Measurements from ENCODE around the gene PITRM1.
"Not testable (repeated sequence)": the region's sequence is repeated elsewhere in the genome, so short reads cannot be mapped to it uniquely, and the experiment has no call there.

PITRM1 gene

DNA sequence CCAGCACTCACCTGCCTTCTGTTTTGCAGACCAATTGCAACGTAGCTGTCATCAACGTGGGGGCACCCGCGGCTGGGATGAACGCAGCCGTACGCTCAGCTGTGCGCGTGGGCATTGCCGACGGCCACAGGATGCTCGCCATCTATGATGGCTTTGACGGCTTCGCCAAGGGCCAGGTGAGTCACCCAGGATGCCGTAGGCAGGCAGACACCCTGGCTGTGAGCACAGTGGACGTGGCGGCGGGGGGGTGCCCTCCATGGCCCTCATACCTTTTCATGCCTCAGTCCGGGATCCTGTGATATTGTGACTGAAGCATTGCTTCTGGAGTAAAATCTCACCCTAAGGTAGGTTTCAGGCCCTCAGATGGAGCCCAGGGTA is 59.2 kb downstream of the PITRM1 start:
- Histone ChIP-seq H3K4me1 (ENCODE audit: control insufficient read depth, insufficient read depth, low read length, poor library complexity, severe bottlenecking) (no peaks in the 10 kb centered on the region), H3K27ac (ENCODE audit: insufficient read depth, low read length, poor library complexity, severe bottlenecking) (no peak overlapping the region), H3K36me3 (ENCODE audit: control insufficient read depth, insufficient read depth, low read length) (peaks cover 68% of the 10 kb centered on the region), H3K9me3 (ENCODE audit: control insufficient read depth, low read length) (no peaks in the 10 kb centered on the region), H3K27me3 (replicated peaks; ENCODE audit: control insufficient read depth, insufficient read depth, low read length, poor library complexity, severe bottlenecking) (no peaks in the 10 kb centered on the region), H3K4me3 (ENCODE audit: insufficient read depth, low read depth, low read length, poor library complexity, severe bottlenecking) (no peak overlapping the region)
- DNase-seq = no peak

DNA sequence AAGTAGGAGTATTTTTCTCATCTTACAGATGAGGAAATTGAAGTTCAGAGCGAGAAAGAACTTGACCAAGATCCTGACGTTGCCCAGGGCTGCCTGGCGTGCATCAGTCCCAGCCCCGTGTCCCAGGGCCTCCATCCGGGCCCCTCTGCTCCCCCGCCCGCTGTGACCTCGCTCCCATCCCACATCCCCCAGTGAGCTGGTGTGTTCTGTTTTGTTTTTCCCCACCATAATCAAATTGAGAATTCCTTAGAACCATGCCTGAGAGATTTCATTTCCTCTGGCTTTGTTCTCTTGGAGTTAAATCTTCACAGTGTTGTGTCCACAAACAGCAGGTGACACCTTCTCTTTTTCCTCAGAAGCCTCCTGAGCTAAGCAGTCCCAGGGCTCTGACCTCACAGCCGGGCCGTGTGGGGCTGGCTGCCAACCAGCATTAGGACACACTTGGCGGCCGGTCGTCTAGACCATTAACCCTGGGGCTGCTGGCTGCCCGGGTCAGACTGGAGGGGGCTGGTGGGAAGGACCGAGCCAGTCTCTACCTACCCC is 60.9 kb downstream of the PITRM1 start:
- no peaks in the 10 kb centered on the region for H3K4me1 ChIP-seq (ENCODE audit: control insufficient read depth, insufficient read depth, low read length, poor library complexity, severe bottlenecking)
- peaks cover 67% of the 10 kb centered on the region for H3K36me3 ChIP-seq (ENCODE audit: control insufficient read depth, insufficient read depth, low read length)
- no peak for DNase-seq
- no peaks in the 10 kb centered on the region for H3K27me3 ChIP-seq (replicated peaks; ENCODE audit: control insufficient read depth, insufficient read depth, low read length, poor library complexity, severe bottlenecking)
- no peak overlapping the region for H3K4me3 ChIP-seq (ENCODE audit: insufficient read depth, low read depth, low read length, poor library complexity, severe bottlenecking)
- H3K9me3 ChIP-seq (ENCODE audit: control insufficient read depth, low read length) = no peaks in the 10 kb centered on the region
- no peak overlapping the region for H3K27ac ChIP-seq (ENCODE audit: insufficient read depth, low read length, poor library complexity, severe bottlenecking)

DNA sequence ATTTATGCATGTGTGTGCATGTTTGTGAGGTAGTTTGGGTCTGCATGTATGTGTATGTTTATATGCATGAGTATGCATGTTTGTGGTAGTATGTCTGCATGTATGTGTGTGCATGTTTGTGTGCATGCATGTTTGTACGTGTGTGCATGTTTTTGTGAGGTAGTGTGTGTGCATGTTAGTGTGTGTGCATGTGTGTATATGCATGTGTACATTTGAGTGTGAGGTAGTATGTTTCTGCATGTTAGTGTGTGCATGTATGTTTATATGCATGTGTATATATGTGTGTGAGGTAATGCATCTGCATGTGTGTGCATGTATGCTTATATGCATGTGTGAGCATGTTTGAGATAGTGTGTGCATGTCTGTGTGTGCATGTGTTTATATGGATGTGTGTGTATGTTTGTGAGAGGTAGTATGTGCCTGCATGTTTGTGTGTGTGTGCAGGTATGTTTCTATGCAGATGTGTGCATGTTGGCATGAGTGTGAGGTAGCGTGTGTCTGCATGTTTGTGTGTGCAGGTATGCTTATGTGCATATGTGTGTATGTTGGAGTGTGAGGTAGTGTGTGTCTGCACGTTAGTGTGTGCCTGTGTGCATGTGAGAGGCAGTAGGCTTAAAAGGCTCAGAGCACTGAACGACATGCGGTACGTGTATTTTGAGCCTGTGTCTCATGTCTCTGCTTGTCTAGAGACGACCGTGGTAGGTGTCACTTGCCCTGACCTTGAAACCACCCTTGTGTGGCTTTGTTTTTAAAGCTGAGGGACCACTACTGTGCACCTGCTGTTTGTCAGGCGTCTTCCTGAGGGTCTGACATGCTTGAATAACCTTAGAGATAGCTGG is 61.6 kb downstream of the PITRM1 start:
- no peaks in the 10 kb centered on the region for H3K27me3 ChIP-seq (replicated peaks; ENCODE audit: control insufficient read depth, insufficient read depth, low read length, poor library complexity, severe bottlenecking)
- DNase-seq = no peak
- no peak overlapping the region for H3K4me3 ChIP-seq (ENCODE audit: insufficient read depth, low read depth, low read length, poor library complexity, severe bottlenecking)
- H3K27ac ChIP-seq (ENCODE audit: insufficient read depth, low read length, poor library complexity, severe bottlenecking) = no peak overlapping the region
- peaks cover 64% of the 10 kb centered on the region for H3K36me3 ChIP-seq (ENCODE audit: control insufficient read depth, insufficient read depth, low read length)
- H3K9me3 ChIP-seq (ENCODE audit: control insufficient read depth, low read length) = no peaks in the 10 kb centered on the region
- H3K4me1 ChIP-seq (ENCODE audit: control insufficient read depth, insufficient read depth, low read length, poor library complexity, severe bottlenecking) = no peaks in the 10 kb centered on the region

DNA sequence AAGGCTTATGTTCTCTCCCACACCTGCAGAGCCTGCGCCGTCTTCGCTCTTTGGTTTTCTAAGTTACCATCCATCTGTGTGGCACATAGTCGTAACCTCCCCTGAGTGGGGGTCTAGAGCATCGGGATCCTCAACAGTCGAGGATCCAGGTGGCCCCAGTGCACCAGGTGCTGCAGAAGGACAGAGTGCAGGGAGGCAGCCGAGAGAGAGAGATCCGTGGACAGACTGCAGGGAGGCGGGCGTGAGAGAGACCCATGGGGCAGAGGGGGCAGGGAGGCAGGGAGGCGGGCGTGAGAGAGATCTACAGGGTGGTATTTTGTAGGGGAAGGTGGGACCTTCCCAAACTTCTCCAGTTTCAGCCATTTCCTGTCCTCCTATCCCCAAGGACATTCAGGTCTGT is 62.9 kb downstream of the PITRM1 start:
- no peak for DNase-seq
- Histone ChIP-seq H3K4me3 (ENCODE audit: insufficient read depth, low read depth, low read length, poor library complexity, severe bottlenecking) (no peak overlapping the region), H3K9me3 (ENCODE audit: control insufficient read depth, low read length) (no peaks in the 10 kb centered on the region), H3K27ac (ENCODE audit: insufficient read depth, low read length, poor library complexity, severe bottlenecking) (no peak overlapping the region), H3K36me3 (ENCODE audit: control insufficient read depth, insufficient read depth, low read length) (peaks cover 73% of the 10 kb centered on the region), H3K27me3 (replicated peaks; ENCODE audit: control insufficient read depth, insufficient read depth, low read length, poor library complexity, severe bottlenecking) (no peaks in the 10 kb centered on the region), H3K4me1 (ENCODE audit: control insufficient read depth, insufficient read depth, low read length, poor library complexity, severe bottlenecking) (no peaks in the 10 kb centered on the region)

DNA sequence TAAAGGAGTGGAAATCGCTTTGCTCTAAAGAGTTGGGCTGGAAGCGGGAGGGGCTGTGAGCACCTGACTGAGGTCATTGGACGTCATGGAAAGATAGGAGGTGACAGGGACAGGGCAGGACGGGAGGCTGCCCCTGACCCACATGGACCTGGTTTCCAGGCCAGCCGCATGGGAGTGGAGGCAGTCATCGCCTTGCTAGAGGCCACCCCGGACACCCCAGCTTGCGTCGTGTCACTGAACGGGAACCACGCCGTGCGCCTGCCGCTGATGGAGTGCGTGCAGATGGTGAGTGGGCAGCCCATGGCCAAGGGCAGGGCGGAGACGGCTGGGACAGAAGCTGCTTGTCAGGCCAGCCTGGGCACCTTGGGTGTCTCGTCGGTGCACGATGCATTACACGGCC is 63.4 kb downstream of the PITRM1 start:
- no peak for DNase-seq
- no peak overlapping the region for H3K27ac ChIP-seq (ENCODE audit: insufficient read depth, low read length, poor library complexity, severe bottlenecking)

DNA sequence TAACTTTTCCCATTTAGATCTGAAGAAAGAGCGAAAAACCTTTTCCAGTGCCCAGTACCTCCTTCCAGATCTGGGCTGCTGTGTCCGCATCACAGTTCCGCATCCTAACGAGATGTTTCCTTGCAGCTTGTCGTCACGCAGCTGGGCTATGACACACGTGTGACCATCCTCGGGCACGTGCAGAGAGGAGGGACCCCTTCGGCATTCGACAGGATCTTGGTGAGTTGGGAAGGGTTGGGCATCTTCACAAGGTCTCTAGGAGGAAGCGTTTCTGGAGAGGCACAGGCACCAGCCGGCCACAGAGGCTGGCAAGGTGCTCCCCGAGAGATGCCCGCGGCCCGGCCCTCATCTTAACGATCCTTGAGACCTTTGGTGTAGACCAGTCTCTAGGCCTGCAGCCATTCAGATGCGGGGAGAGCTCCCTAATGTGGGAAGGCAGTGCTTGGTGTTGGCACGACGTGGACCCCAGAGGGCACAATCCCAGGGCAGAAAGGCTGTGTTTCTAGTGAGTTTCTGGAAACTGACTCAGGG is 63.9 kb downstream of the PITRM1 start:
- H3K27me3 ChIP-seq (replicated peaks; ENCODE audit: control insufficient read depth, insufficient read depth, low read length, poor library complexity, severe bottlenecking) = no peaks in the 10 kb centered on the region
- H3K4me3 ChIP-seq (ENCODE audit: insufficient read depth, low read depth, low read length, poor library complexity, severe bottlenecking) = no peak overlapping the region
- no peak overlapping the region for H3K27ac ChIP-seq (ENCODE audit: insufficient read depth, low read length, poor library complexity, severe bottlenecking)
- DNase-seq = no peak
- H3K9me3 ChIP-seq (ENCODE audit: control insufficient read depth, low read length) = no peaks in the 10 kb centered on the region
- H3K4me1 ChIP-seq (ENCODE audit: control insufficient read depth, insufficient read depth, low read length, poor library complexity, severe bottlenecking) = no peaks in the 10 kb centered on the region
- peaks cover 77% of the 10 kb centered on the region for H3K36me3 ChIP-seq (ENCODE audit: control insufficient read depth, insufficient read depth, low read length)

More for the DNA sequence above, 63.4 kb downstream of the PITRM1 start:
- Histone ChIP-seq H3K36me3 (ENCODE audit: control insufficient read depth, insufficient read depth, low read length) (peaks cover 74% of the 10 kb centered on the region), H3K4me1 (ENCODE audit: control insufficient read depth, insufficient read depth, low read length, poor library complexity, severe bottlenecking) (no peaks in the 10 kb centered on the region), H3K4me3 (ENCODE audit: insufficient read depth, low read depth, low read length, poor library complexity, severe bottlenecking) (no peak overlapping the region), H3K27me3 (replicated peaks; ENCODE audit: control insufficient read depth, insufficient read depth, low read length, poor library complexity, severe bottlenecking) (no peaks in the 10 kb centered on the region), H3K9me3 (ENCODE audit: control insufficient read depth, low read length) (no peaks in the 10 kb centered on the region)

DNA sequence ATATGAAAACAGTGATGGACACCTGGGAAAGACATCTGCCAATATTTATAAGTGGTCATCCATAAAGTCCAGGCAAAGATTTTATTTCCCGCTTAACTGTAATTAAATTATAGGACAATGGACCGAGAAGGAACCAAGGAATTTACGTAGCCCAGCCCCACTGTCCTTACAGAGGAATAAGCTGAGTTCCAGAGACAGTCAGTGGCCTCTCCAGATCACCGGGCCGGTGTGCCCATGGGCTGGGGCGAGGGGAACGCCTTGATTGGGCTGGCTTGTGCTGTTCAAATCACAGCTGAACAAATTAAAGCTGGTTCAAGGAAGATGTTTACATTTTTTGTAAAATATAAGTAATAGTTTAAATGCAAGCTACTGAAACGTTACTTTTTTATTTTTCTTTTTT is 64.5 kb downstream of the PITRM1 start:
- no peaks in the 10 kb centered on the region for H3K9me3 ChIP-seq (ENCODE audit: control insufficient read depth, low read length)
- DNase-seq = no peak
- H3K36me3 ChIP-seq (ENCODE audit: control insufficient read depth, insufficient read depth, low read length) = peaks cover 77% of the 10 kb centered on the region
- no peak overlapping the region for H3K4me3 ChIP-seq (ENCODE audit: insufficient read depth, low read depth, low read length, poor library complexity, severe bottlenecking)
- H3K27ac ChIP-seq (ENCODE audit: insufficient read depth, low read length, poor library complexity, severe bottlenecking) = no peak overlapping the region
- H3K27me3 ChIP-seq (replicated peaks; ENCODE audit: control insufficient read depth, insufficient read depth, low read length, poor library complexity, severe bottlenecking) = no peaks in the 10 kb centered on the region
- no peaks in the 10 kb centered on the region for H3K4me1 ChIP-seq (ENCODE audit: control insufficient read depth, insufficient read depth, low read length, poor library complexity, severe bottlenecking)

DNA sequence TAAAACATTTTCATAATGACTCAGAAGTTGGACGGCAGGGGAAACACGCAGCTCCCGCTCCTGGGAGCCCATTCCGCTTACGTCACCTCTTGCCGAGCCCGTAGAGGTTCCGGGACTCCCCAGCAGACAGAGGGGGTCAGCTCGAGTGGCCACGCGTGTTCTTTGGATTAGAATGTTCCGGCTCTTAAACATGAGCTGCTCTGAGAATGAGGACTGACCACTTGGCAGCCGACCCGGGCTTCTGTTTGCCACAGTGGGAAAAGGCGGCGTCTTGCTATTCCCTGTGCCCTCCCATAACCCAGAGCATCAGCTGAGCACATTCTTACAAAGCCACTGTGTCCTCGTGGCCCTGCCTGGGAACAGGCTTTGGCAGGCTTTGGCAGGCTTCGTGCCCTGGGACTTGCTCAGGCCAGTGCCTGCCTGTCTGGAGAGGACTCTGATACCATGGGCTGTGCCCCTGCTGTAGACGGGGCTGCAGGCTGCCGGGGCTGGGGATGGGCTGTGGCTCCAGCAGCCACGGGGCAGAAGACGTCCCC is 65.1 kb downstream of the PITRM1 start:
- H3K36me3 ChIP-seq (ENCODE audit: control insufficient read depth, insufficient read depth, low read length) = peaks cover 78% of the 10 kb centered on the region
- no peaks in the 10 kb centered on the region for H3K27me3 ChIP-seq (replicated peaks; ENCODE audit: control insufficient read depth, insufficient read depth, low read length, poor library complexity, severe bottlenecking)
- H3K4me1 ChIP-seq (ENCODE audit: control insufficient read depth, insufficient read depth, low read length, poor library complexity, severe bottlenecking) = no peaks in the 10 kb centered on the region
- H3K9me3 ChIP-seq (ENCODE audit: control insufficient read depth, low read length) = no peaks in the 10 kb centered on the region
- H3K27ac ChIP-seq (ENCODE audit: insufficient read depth, low read length, poor library complexity, severe bottlenecking) = no peak overlapping the region
- no peak overlapping the region for H3K4me3 ChIP-seq (ENCODE audit: insufficient read depth, low read depth, low read length, poor library complexity, severe bottlenecking)
- DNase-seq = no peak

DNA sequence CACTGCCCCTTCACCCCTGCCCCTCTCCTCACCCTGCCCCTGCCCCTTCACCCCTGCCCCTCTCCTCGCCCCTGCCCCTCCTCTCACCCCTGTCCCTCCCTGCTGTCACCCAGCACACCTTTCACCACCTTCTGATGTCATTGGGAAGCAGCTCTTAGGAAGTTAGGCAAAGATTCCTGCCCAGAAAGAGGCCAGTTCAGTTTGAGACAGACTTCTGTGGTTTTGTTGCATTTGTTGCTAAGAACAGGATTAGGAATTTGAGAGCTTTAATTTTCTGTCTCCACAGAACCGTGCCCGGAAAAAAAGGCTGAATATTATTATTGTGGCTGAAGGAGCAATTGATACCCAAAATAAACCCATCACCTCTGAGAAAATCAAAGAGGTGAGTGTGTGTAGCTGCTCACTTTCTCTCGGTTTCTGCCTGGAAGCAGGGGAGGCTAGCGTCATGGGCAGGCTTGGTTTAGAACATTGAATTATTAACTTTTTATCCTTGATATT is 65.6 kb downstream of the PITRM1 start:
- no peak overlapping the region for H3K27ac ChIP-seq (ENCODE audit: insufficient read depth, low read length, poor library complexity, severe bottlenecking)
- peaks cover 73% of the 10 kb centered on the region for H3K36me3 ChIP-seq (ENCODE audit: control insufficient read depth, insufficient read depth, low read length)
- no peak overlapping the region for H3K4me3 ChIP-seq (ENCODE audit: insufficient read depth, low read depth, low read length, poor library complexity, severe bottlenecking)
- H3K4me1 ChIP-seq (ENCODE audit: control insufficient read depth, insufficient read depth, low read length, poor library complexity, severe bottlenecking) = no peaks in the 10 kb centered on the region
- no peaks in the 10 kb centered on the region for H3K9me3 ChIP-seq (ENCODE audit: control insufficient read depth, low read length)
- H3K27me3 ChIP-seq (replicated peaks; ENCODE audit: control insufficient read depth, insufficient read depth, low read length, poor library complexity, severe bottlenecking) = no peaks in the 10 kb centered on the region
- no peak for DNase-seq

DNA sequence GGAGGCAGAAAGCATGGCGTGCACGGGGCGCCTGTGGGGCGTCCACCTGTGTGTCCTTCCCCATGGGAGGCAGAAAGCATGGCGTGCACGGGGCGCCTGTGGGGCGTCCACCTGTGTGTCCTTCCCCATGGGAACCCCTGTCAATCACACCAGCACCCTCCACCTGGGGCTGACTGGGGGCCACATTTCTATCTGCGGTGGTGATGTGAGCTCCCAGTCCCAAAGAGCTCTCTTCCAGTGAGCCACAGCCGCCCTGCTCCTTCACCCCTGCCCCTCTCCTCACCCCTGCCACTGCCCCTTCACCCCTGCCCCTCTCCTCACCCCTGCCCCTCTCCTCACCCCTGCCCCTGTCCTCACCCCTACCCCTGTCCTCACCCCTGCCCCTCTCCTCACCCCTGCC is 66.3 kb downstream of the PITRM1 start:
- H3K4me1 ChIP-seq (ENCODE audit: control insufficient read depth, insufficient read depth, low read length, poor library complexity, severe bottlenecking); H3K27ac ChIP-seq (ENCODE audit: insufficient read depth, low read length, poor library complexity, severe bottlenecking); H3K27me3 ChIP-seq (replicated peaks; ENCODE audit: control insufficient read depth, insufficient read depth, low read length, poor library complexity, severe bottlenecking); DNase-seq; H3K4me3 ChIP-seq (ENCODE audit: insufficient read depth, low read depth, low read length, poor library complexity, severe bottlenecking); H3K9me3 ChIP-seq (ENCODE audit: control insufficient read depth, low read length): not testable (repeated sequence)
- H3K36me3 ChIP-seq (ENCODE audit: control insufficient read depth, insufficient read depth, low read length) = peaks cover 72% of the 10 kb centered on the region

All from effector memory CD4-positive, alpha-beta T cell (primary cell).